GM10266 (cell line): ENCODE measurements around the gene ST7.

ENCODE experiments used
- DNase-seq: peaks from one replicate; pipeline ENCODE4 v3.0.0; 2012; ENCODE audit errors: extremely low spot score
- TF ChIP-seq, protein P1 (sequence below): IDR thresholded peaks from 2 replicates; pipeline ENCODE4 v1.5.1; 2012; ENCODE audit warnings: mild to moderate bottlenecking, low read depth; ENCODE audit not compliant: control insufficient read depth, insufficient read depth; ENCODE audit errors: missing control alignments

Gene ST7

DNA sequence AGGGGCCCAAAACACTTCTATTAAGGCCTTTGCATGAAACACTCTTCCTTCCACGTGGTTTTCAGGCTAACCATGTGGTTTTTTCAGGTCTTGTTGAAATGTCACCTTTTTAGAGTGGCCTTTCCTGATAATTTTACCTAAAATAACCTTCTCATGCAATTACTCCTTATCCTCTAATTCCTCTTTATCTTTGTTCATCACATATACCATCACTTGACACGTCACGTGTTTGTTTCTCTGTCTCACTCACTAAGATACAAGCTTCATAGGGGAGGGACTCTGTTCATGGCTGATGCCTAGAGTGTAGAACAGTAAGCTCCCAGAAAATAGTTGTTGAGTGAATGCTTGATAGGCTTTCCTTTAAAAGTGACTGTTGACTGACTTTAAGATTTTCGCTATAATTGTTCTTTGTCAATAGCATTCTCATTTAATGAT is 63.7 kb downstream of the ST7 start:
- TF ChIP-seq, protein P1, sequence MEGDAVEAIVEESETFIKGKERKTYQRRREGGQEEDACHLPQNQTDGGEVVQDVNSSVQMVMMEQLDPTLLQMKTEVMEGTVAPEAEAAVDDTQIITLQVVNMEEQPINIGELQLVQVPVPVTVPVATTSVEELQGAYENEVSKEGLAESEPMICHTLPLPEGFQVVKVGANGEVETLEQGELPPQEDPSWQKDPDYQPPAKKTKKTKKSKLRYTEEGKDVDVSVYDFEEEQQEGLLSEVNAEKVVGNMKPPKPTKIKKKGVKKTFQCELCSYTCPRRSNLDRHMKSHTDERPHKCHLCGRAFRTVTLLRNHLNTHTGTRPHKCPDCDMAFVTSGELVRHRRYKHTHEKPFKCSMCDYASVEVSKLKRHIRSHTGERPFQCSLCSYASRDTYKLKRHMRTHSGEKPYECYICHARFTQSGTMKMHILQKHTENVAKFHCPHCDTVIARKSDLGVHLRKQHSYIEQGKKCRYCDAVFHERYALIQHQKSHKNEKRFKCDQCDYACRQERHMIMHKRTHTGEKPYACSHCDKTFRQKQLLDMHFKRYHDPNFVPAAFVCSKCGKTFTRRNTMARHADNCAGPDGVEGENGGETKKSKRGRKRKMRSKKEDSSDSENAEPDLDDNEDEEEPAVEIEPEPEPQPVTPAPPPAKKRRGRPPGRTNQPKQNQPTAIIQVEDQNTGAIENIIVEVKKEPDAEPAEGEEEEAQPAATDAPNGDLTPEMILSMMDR = no peak
- DNase-seq = no peak

- TF ChIP-seq, protein P1 = no peak
- DNase-seq = no peak
Measured at GRCh38 chr7:117017702-117018266, 64.5 kb downstream of the ST7 start.

- TF ChIP-seq, protein P1 = no peak
- no peak for DNase-seq
Measured at GRCh38 chr7:117018713-117019112, 65.4 kb downstream of the ST7 start.

DNA sequence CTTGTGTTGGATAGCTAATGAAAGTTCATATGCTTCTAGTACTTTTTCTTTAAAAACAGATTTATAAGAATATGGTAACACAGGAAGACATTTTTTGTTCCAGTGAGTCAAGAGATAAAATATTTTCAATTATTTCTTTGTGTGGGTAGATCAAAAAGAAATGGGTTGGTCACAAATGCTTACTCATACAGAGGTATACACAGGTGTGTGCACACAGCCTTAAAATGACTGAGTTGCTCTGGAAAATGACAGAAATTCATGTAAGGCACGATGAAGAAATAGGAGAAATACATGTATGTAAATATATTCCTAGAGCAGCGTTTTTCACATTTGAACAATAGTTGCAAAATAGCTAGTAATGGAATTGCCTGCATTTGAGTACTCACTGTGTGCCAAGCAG is 66.0 kb downstream of the ST7 start:
- TF ChIP-seq, protein P1 = no peak
- no peak for DNase-seq

GRCh38 chr7:117019786-117020590 is 66.7 kb downstream of the ST7 start:
- DNase-seq = no peak
- TF ChIP-seq, protein P1 = no peak

- TF ChIP-seq, protein P1 = no peak
- DNase-seq = no peak
Measured at GRCh38 chr7:117020591-117020973, 67.3 kb downstream of the ST7 start.

- no peak for DNase-seq
Measured at GRCh38 chr7:117021366-117021765, 68.1 kb downstream of the ST7 start.

More at GRCh38 chr7:117021366-117021765, 68.1 kb downstream of the ST7 start:
- TF ChIP-seq, protein P1 = no peak
